ENCODE measurements around the gene PSMB5.

- TF ChIP-seq CTCF (IDR thresholded peaks at IDR 0.05): no peak
- TF ChIP-seq POLR2A (IDR thresholded peaks at IDR 0.05): no peak
- TF ChIP-seq EP300 (IDR thresholded peaks at IDR 0.05; ENCODE audit: low read depth): no peak
- TF ChIP-seq POLR2AphosphoS5 (IDR thresholded peaks at IDR 0.05): no peak
Measured at GRCh38 chr14:23047751-23048693, 13.3 kb upstream of the PSMB5 start.
